GM19023 (cell line): ENCODE measurements around the gene CD14.
"Not testable (repeated sequence)": the region's sequence is repeated elsewhere in the genome, so short reads cannot be mapped to it uniquely, and the experiment has no call there.

ENCODE experiments used
- ATAC-seq: cut with Tn5 transposase; IDR thresholded peaks from one replicate; pipeline ENCODE4 v1.9.1; 2021; ENCODE audit warnings: mild to moderate bottlenecking, moderate library complexity; ENCODE audit not compliant: unreplicated experiment

Gene CD14

GRCh38 chr5:140598836-140599235 is 34.1 kb downstream of the CD14 start:
- ATAC-seq: no peak

GRCh38 chr5:140596321-140596741 is 36.6 kb downstream of the CD14 start:
- ATAC-seq: no peak

GRCh38 chr5:140595538-140596300 is 37.3 kb downstream of the CD14 start:
- ATAC-seq: no peak

- no peak for ATAC-seq
Observed at GRCh38 chr5:140594169-140594568, 38.8 kb downstream of the CD14 start.

GRCh38 chr5:140593070-140593469 is 39.9 kb downstream of the CD14 start:
- not testable (repeated sequence) for ATAC-seq

- no peak for ATAC-seq
Observed at GRCh38 chr5:140591747-140592372, 41.1 kb downstream of the CD14 start.

GRCh38 chr5:140590861-140591260 is 42.1 kb downstream of the CD14 start:
- no peak for ATAC-seq

- ATAC-seq: no peak
Observed at GRCh38 chr5:140588311-140589070, 44.5 kb downstream of the CD14 start.

GRCh38 chr5:140587495-140587894 is 45.5 kb downstream of the CD14 start:
- no peak for ATAC-seq
